Cardiac fibroblast (primary cell): ENCODE measurements around the gene SMYD3.

Experiments
- DNase-seq, 2 donors: peaks; one replicate each; pipeline versions ENCODE4 v3.0.0 to v3.0.0-alpha.2; 2010; ENCODE audit warnings: low read depth in 2 of 2
- H3K4me3 ChIP-seq, 2 donors: replicated peaks in 1 of 2; 1 replicate in 1 of 2; 2 replicates in 1 of 2; pipeline ENCODE4 v1.5.1; 2011; ENCODE audit warnings: low read depth in 2 of 2, low read length in 2 of 2, mild to moderate bottlenecking in 2 of 2, moderate library complexity in 1 of 2
- TF ChIP-seq, protein P1 (sequence below): IDR thresholded peaks from one replicate; pipeline ENCODE4 v1.5.1; 2011; ENCODE audit warnings: low read depth, mild to moderate bottlenecking, low read length, inconsistent platforms

The SMYD3 gene

DNA sequence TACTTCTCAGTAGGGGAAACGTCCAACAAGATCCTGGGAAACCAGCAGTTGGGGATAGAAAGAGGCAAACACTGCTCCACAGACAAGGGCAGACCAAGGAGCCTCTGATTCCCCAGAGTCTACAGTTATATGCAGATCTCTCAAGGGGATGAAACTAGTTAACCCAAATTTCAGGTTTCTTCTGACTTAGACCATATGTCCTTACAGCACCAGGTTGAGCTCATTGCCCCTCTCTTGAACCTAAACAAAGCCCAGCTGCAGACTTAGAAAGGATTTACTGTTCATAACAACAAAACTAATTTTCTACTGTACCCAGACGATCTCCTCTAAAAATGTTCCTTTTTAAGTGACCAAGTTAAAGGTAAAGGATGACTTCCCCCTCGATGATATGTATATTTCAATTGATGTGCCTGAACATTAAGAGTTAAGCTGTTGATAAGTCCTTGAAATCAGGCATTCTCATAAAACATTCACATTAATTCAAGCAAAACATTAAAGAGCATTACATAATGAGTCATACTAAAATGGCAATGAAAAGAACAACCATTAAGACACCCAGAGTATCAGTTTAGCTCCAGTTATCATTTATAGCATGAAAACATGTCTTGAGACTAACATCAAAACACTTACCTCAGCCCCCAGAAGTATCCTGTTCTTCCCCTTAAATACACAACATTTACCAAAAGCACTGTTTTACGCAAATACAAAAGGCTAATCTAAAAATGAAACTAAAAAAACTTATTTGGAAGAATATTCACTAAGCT is 24.1 kb downstream of the SMYD3 start:
- TF ChIP-seq, protein P1, sequence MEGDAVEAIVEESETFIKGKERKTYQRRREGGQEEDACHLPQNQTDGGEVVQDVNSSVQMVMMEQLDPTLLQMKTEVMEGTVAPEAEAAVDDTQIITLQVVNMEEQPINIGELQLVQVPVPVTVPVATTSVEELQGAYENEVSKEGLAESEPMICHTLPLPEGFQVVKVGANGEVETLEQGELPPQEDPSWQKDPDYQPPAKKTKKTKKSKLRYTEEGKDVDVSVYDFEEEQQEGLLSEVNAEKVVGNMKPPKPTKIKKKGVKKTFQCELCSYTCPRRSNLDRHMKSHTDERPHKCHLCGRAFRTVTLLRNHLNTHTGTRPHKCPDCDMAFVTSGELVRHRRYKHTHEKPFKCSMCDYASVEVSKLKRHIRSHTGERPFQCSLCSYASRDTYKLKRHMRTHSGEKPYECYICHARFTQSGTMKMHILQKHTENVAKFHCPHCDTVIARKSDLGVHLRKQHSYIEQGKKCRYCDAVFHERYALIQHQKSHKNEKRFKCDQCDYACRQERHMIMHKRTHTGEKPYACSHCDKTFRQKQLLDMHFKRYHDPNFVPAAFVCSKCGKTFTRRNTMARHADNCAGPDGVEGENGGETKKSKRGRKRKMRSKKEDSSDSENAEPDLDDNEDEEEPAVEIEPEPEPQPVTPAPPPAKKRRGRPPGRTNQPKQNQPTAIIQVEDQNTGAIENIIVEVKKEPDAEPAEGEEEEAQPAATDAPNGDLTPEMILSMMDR, result no peak
- H3K4me3 ChIP-seq, result no peak overlapping the region
- peak in 1 of 2 donors; percentile 18 for DNase-seq

DNA sequence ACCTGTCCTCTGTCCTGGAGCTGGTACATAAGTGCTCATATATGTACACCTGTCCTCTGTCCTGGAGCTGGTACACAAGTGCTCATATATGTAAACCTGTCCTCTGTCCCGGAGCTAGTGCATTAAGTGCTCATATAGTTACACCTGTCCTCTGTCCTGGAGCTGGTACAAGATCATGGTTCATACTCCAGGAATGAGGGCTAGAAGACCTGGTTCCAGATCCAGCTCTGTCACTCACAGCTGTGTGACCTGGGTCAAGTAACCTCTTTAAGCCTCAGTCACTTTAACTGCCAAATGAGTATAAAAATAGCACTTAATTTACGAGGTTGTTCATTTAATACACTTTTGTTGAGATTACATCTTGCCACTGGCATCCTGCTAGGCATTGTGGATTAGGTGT is 28.0 kb downstream of the SMYD3 start:
- no peak overlapping the region for H3K4me3 ChIP-seq
- no peak for DNase-seq
- TF ChIP-seq, protein P1, result no peak

DNA sequence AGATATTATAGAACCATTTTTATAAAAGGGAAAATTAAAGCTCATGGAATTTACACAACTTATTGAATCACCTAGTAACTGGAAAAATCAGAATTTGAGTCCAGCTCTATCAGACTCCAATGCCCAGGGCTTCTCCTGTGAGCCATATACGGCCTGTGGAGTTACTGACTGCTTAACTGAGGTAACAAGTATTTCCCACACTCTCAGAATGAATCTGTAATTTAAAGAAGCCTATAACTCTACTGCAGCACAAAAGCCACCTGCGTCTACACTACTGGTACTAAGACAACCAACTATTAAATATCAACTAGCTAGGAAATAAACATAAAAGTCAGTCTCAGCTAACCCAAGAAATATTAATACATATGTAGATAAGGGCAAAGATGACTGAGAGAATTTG is 29.4 kb downstream of the SMYD3 start:
- DNase-seq, result no peak
- no peak overlapping the region for H3K4me3 ChIP-seq
- TF ChIP-seq, protein P1, result no peak

DNA sequence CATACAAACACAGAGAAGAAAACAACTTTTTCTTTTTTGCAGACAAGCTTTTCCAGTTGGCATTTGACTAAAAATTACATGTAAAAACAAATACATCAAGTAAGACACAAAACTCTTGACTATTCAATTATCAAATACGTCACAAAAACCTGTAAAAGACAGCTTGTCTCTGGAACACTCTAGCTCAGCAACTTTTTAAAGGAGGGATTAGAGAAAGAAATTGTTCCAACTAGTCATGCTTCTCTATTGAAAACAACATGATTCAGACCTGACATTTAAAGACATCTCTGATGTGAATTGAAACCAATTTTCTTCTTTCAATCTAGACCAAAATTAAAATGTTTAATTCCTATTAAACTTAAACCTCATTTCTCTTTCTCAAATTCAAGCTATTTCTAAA is 30.3 kb downstream of the SMYD3 start:
- no peak overlapping the region for H3K4me3 ChIP-seq
- no peak for DNase-seq
- TF ChIP-seq, protein P1, result no peak

DNA sequence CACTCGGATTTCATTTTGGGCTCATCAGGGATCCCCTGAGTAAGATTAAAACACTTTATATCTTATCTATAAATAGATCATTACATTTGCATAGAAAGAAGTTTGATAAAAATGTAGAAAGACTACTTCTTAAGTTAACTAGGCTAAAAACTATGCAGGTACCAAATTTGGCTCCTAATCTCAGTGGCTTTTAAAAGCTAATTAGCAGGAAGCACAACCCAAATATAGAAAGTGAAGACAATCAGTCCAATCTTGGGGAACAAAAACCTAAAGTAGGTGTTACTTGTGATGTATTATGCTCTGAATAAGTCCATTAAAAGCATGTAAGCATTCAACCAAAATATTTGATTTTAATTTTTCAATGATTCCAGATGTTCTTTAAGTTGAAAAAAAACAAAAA is 35.4 kb downstream of the SMYD3 start:
- no peak for DNase-seq
- TF ChIP-seq, protein P1, result no peak
- H3K4me3 ChIP-seq, result no peak overlapping the region

DNA sequence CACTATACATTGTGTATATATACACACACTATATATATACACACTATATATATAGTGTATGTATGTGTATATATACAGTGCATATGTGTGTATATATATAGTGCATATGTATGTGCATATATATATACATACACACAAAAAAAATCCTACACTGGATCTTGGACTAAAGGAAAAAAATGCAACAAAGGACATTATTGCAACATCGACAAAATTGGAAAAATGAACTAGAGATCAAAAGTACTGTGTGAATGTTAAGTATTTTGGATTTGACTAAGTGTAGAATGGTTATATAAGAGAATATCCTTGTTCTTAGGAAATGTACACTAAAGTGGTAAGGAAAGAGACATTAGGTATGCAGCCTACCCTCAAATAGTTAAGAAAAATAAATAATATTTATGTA is 36.5 kb downstream of the SMYD3 start:
- no peak for DNase-seq
- TF ChIP-seq, protein P1, result no peak
- no peak overlapping the region for H3K4me3 ChIP-seq

DNA sequence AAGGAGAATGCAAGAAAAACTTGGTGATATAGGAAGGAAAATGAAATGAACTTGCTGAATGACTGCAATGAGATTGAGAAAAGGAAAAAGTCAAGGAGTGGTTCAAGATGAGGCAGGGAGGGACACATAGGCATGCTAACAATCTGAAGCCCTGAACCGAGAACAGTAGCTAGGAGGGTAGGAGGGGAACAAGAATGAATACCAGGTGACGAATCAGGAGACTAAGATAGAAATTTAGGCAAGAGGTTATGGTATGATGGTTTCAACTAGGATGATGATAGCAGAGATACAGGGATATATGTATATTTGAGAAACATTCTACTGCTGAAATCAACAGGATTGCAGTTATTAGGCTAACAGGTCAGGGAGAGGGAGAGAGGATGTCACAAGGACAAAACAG is 44.1 kb downstream of the SMYD3 start:
- DNase-seq, result no peak
- no peak overlapping the region for H3K4me3 ChIP-seq
- TF ChIP-seq, protein P1, result no peak
